ENCODE results near the gene COG3. TPM values are rescaled to one million over a fixed set of nuclear protein-coding genes. Genes with fewer than 3 reads are reported as not detected.

COG3 gene
- total and polyA plus RNA-seq, 10 of the 15 experiments (the other 5 are each of a cell fraction or from before 2014, with no cell fraction given) = 6.1 to 35.1 (median 22.6) TPM

GRCh38 chr13:45554604-45555109 lies 89.9 kb downstream of the COG3 start (continued):
- TF ChIP-seq ZNF207 (IDR thresholded peaks at IDR 0.05; ENCODE audit: borderline replicate concordance) (no peak), HDAC6 (IDR thresholded peaks at IDR 0.05; ENCODE audit: unreplicated experiment) (no peak)

- no peak overlapping the region for H2AFZ ChIP-seq (ENCODE audit: control insufficient read depth, low read depth, low read length)
- FAIRE-seq = no peak
- ChIA-PET RAD21 (ENCODE audit: unreplicated experiment) (no interaction called here), POLR2A (no interaction called here), CTCF (interaction anchor here (1.0 to 1.1 kb wide), 2 partner anchors 11 to 153 kb away, joined by 3 read pairs; no protein-coding TSS in a partner anchor), SMC1A (ENCODE audit: uncharacterized antibody, unreplicated experiment) (no interaction called here)
- H3K79me2 ChIP-seq (ENCODE audit: control insufficient read depth, insufficient read depth, low read length) = no peaks in the 10 kb centered on the region
- WGBS (ENCODE audit: insufficient coverage, insufficient replicate concordance, low lambda C conversion rate, missing lambda C conversion rate) = 3% methylated on average over 3 of the region's 3 CpGs
- no peak overlapping the region for H3K4me2 ChIP-seq (ENCODE audit: control insufficient read depth, insufficient read depth)
- intact Hi-C loops (cut with micrococcal nuclease; ENCODE audit: unreplicated experiment) = no loop called here
- in situ Hi-C loops (cut with MboI) = loop anchor here (5.0 kb wide), 1 partner anchor 48 kb away; no protein-coding TSS in a partner anchor
- H3K9me3 ChIP-seq (replicated peaks; ENCODE audit: control insufficient read depth, insufficient read depth, low read length) = no peaks in the 10 kb centered on the region; the same call in 2 of the 3 replicates
- no peak for DNase-seq (ENCODE audit: low read depth, low spot score)
- H3K27ac ChIP-seq (ENCODE audit: control insufficient read depth, insufficient read depth) = no peak overlapping the region
- no peaks in the 10 kb centered on the region for H3K36me3 ChIP-seq (ENCODE audit: control insufficient read depth in 2 of 2, insufficient read depth in 2 of 2, low read length in 1 of 2)
- TF ChIP-seq TCF12 (IDR thresholded peaks at IDR 0.05; ENCODE audit: low read depth, low read length) = no peak
- TF ChIP-seq RCOR1 (conservative IDR thresholded peaks at IDR 0.05; ENCODE audit: low read depth, low read length) = no peak
- TF ChIP-seq SP1 (IDR thresholded peaks at IDR 0.05; ENCODE audit: low read depth, low read length) = no peak
- TF ChIP-seq BHLHE40 (IDR thresholded peaks at IDR 0.05; ENCODE audit: borderline replicate concordance in 1 of 2, low read depth in 2 of 2, low read length in 1 of 2) = no peak
- TF ChIP-seq CREB1 (IDR thresholded peaks at IDR 0.05; ENCODE audit: low read depth) = no peak
- TF ChIP-seq GATAD2B (conservative IDR thresholded peaks at IDR 0.05; ENCODE audit: low read depth) = no peak
- TF ChIP-seq IRF3 (IDR thresholded peaks at IDR 0.05) = no peak
- TF ChIP-seq CHD1 (IDR thresholded peaks at IDR 0.05; ENCODE audit: low read depth, low read length) = no peak
- no peak for TF ChIP-seq BCL3 (IDR thresholded peaks at IDR 0.05; ENCODE audit: borderline replicate concordance, insufficient read depth, low read depth, low read length, poor library complexity, severe bottlenecking)
- TF ChIP-seq IRF5 (IDR thresholded peaks at IDR 0.05; ENCODE audit: borderline replicate concordance) = no peak
- no peak for TF ChIP-seq POLR2A (IDR thresholded peaks at IDR 0.05; ENCODE audit: low read depth, low read length)
- no peak for TF ChIP-seq MXI1 (IDR thresholded peaks at IDR 0.05; ENCODE audit: low read depth, low read length)
- TF ChIP-seq ZNF384 (IDR thresholded peaks at IDR 0.05; ENCODE audit: borderline replicate concordance, low read depth, low read length) = no peak
- TF ChIP-seq POLR2AphosphoS5 (IDR thresholded peaks at IDR 0.05; ENCODE audit: low read length) = no peak
- no peak for TF ChIP-seq ZNF274 (IDR thresholded peaks at IDR 0.05; ENCODE audit: insufficient read depth, insufficient read length)
- TF ChIP-seq CBX3 (IDR thresholded peaks at IDR 0.05; ENCODE audit: borderline replicate concordance, low read depth) = no peak
- no peaks in the 10 kb centered on the region for H3K4me1 ChIP-seq (ENCODE audit: control insufficient read depth, insufficient read depth, low read length)
- H3K9ac ChIP-seq (ENCODE audit: control insufficient read depth, insufficient read depth, low read length) = no peak overlapping the region
- no peak for ATAC-seq
- no peak overlapping the region for H3K4me3 ChIP-seq
- no peaks in the 10 kb centered on the region; a peak in 1 of 4 replicates for H3K27me3 ChIP-seq (replicated peaks in 1 of 2; ENCODE audit: control insufficient read depth in 2 of 2, insufficient read depth in 2 of 2, low read length in 1 of 2)
- no TSS peak for BruUV-seq (replicated peaks)
- H4K20me1 ChIP-seq (ENCODE audit: control insufficient read depth, insufficient read depth) = no peaks in the 10 kb centered on the region
Observed at GRCh38 chr13:45564133-45564776, 99.5 kb downstream of the COG3 start.
